GM12892 (cell line): ENCODE data around the gene CFLAR.

Source experiments
- POLR2A ChIP-seq: IDR thresholded peaks from 2 replicates; pipeline ENCODE4 v1.6.1; 2011; ENCODE audit warnings: low read depth, low read length, control low read depth
- TAF1 ChIP-seq: IDR thresholded peaks from 2 replicates; pipeline ENCODE4 v1.6.1; 2011; ENCODE audit warnings: low read depth, mild to moderate bottlenecking, control low read depth, low read length, borderline replicate concordance

GRCh38 chr2:201072201-201072530 lies 43.8 kb upstream of the CFLAR start:
- TF ChIP-seq POLR2A (no peak), TAF1 (no peak)
